ENCODE results near the gene TASL. TPM values are rescaled to one million over a fixed set of nuclear protein-coding genes. Genes with fewer than 3 reads are reported as not detected.

Gene TASL
- total and polyA plus RNA-seq, 2 of the 8 experiments (the other 6 are each of a cell fraction or from before 2014, with no cell fraction given) = not detected

- POLR2A ChIA-PET (ENCODE audit: partially characterized antibody) = interaction anchor here (0.6 kb wide), 1 partner anchor 1866 kb away, joined by 3 read pairs; no protein-coding TSS in a partner anchor
- Histone ChIP-seq H3K56ac (replicated peaks; ENCODE audit: insufficient read length, low read depth, low read length) (no peak overlapping the region), H3K4me3 (ENCODE audit: extremely low read depth in 1 of 4, insufficient read depth in 2 of 4, low read depth in 3 of 4, low read length in 4 of 4) (no peak overlapping the region), H2BK5ac (ENCODE audit: low read depth, low read length) (no peak overlapping the region), H4K8ac (ENCODE audit: extremely low read depth, insufficient read depth, low read length) (no peak overlapping the region), H2AK5ac (ENCODE audit: low read depth, low read length) (no peak overlapping the region), H3K23ac (ENCODE audit: insufficient read length) (no peak overlapping the region), H3K27ac (ENCODE audit: low read depth, low read length) (no peak overlapping the region), H3K23me2 (ENCODE audit: low read depth, low read length) (no peaks in the 10 kb centered on the region), H3K14ac (ENCODE audit: insufficient read length) (no peak overlapping the region), H3K9ac (replicated peaks in 1 of 4; ENCODE audit: extremely low read depth in 1 of 4, low read depth in 3 of 4, low read length in 3 of 4) (no peak overlapping the region), H2BK120ac (replicated peaks; ENCODE audit: low read depth, low read length) (no peak overlapping the region), H2AFZ (ENCODE audit: low read length) (no peak overlapping the region), H4K20me1 (replicated peaks in 1 of 2; ENCODE audit: control insufficient read depth in 1 of 2, insufficient read depth in 2 of 2, low read length in 2 of 2) (no peaks in the 10 kb centered on the region), H3K36me3 (ENCODE audit: control insufficient read depth in 2 of 4, insufficient read depth in 4 of 4, low read length in 3 of 4) (no peaks in the 10 kb centered on the region), H3K4me1 (replicated peaks in 1 of 4; ENCODE audit: control insufficient read depth in 3 of 4, insufficient read depth in 4 of 4, low read length in 3 of 4) (no peaks in the 10 kb centered on the region), H3K79me1 (ENCODE audit: low read depth, low read length) (no peaks in the 10 kb centered on the region), H4K91ac (replicated peaks; ENCODE audit: insufficient read length, low read length) (no peak overlapping the region), H2BK12ac (ENCODE audit: low read depth, low read length) (no peak overlapping the region), H3K18ac (ENCODE audit: extremely low read depth, low read length) (no peak overlapping the region), H2BK20ac (ENCODE audit: low read length) (no peak overlapping the region), H3K79me2 (ENCODE audit: control insufficient read depth in 1 of 2, insufficient read depth in 2 of 2, low read length in 2 of 2) (no peaks in the 10 kb centered on the region), H4K5ac (ENCODE audit: insufficient read length, low read depth, low read length) (no peak overlapping the region), H3K9me3 (ENCODE audit: insufficient read depth in 2 of 2, low read depth in 1 of 2, low read length in 1 of 2) (no peaks in the 10 kb centered on the region), H3K4me2 (ENCODE audit: insufficient read depth in 1 of 2, low read depth in 2 of 2, low read length in 2 of 2) (no peak overlapping the region), H3K27me3 (replicated peaks in 1 of 4; ENCODE audit: control insufficient read depth in 3 of 4, extremely low read depth in 1 of 4, insufficient read depth in 3 of 4, low read length in 3 of 4) (no peaks in the 10 kb centered on the region), H3K4ac (replicated peaks; ENCODE audit: insufficient read length, low read depth, low read length) (no peak overlapping the region), H2BK15ac (ENCODE audit: low read length) (no peak overlapping the region)
- 91% methylated on average over 2 of the region's 2 CpGs; no CpG with 5 or more reads in 1 of the 2 experiments for WGBS, 2 experiments (ENCODE audit: extremely low coverage in 1 of 2, insufficient coverage in 1 of 2, insufficient read length in 1 of 2, insufficient replicate concordance in 2 of 2, low coverage in 1 of 2, low lambda C conversion rate in 2 of 2, missing lambda C conversion rate in 1 of 2)
- TF ChIP-seq NRF1 (IDR thresholded peaks at IDR 0.05; ENCODE audit: low read depth, low read length) (no peak), MAX (IDR thresholded peaks at IDR 0.05) (no peak), ASH2L (IDR thresholded peaks at IDR 0.05; ENCODE audit: low read length) (no peak), CREB1 (IDR thresholded peaks at IDR 0.05) (no peak), SP4 (IDR thresholded peaks at IDR 0.05; ENCODE audit: low read length) (no peak), HDAC2 (IDR thresholded peaks at IDR 0.05; ENCODE audit: borderline replicate concordance in 1 of 2, low read depth in 2 of 2, low read length in 2 of 2) (no peak), POLR2A (IDR thresholded peaks at IDR 0.05; ENCODE audit: control extremely low read depth in 1 of 2, low read depth in 2 of 2, low read length in 2 of 2) (no peak), MAFK (IDR thresholded peaks at IDR 0.05; ENCODE audit: low read depth, low read length) (no peak), TBP (IDR thresholded peaks at IDR 0.05; ENCODE audit: low read depth, low read length) (no peak), ATF3 (IDR thresholded peaks at IDR 0.05; ENCODE audit: insufficient read depth, low read depth, low read length) (no peak), SUZ12 (IDR thresholded peaks at IDR 0.05; ENCODE audit: low read length) (no peak), KDM5A (IDR thresholded peaks at IDR 0.05; ENCODE audit: low read length) (no peak), CHD1 (IDR thresholded peaks at IDR 0.05; ENCODE audit: low read depth, low read length) (no peak), CBX5 (IDR thresholded peaks at IDR 0.05; ENCODE audit: low read depth, low read length) (no peak)
- DNase-seq (ENCODE audit: low read depth in 1 of 2, low spot score in 2 of 2) (no peak), FAIRE-seq (no peak)
- CTCF ChIA-PET (ENCODE audit: partially characterized antibody) = no interaction called here
Observed at GRCh38 chrX:30610026-30610425, 32.5 kb upstream of the TASL start.
